RWPE1 (cell line): Measurements from ENCODE around the gene SLC35A1.
"Not testable (repeated sequence)": the region's sequence is repeated elsewhere in the genome, so short reads cannot be mapped to it uniquely, and the experiment has no call there.

Experiments used
- CTCF ChIA-PET: fragments of 350-600 bp; sonication (Branson Sonifier 250); formaldehyde crosslinking; extraction: SDS; loops from one replicate; lab custom pipeline; 2021; lab: Yijun Ruan, JAX
- POLR2A ChIA-PET: fragments of 400-600 bp; formaldehyde crosslinking; extraction: SDS; loops from one replicate; lab custom pipeline; 2020; ENCODE audit warnings: antibody characterized with exemption; ENCODE audit not compliant: low non-redundant PET; lab: Yijun Ruan, JAX
- DNase-seq: peaks from one replicate; pipeline ENCODE4 v3.0.0; 2012; ENCODE audit warnings: low spot score
- H3K27ac ChIP-seq: fragments of 450-650 bp; 2 replicates; pipeline ENCODE4 v1.5.1; 2017
- TF ChIP-seq, protein P1 (sequence below): fragments of 450-650 bp; conservative IDR thresholded peaks from 2 replicates; pipeline ENCODE4 v1.5.1; 2017; ENCODE audit warnings: low read depth, mild to moderate bottlenecking

The SLC35A1 gene

DNA sequence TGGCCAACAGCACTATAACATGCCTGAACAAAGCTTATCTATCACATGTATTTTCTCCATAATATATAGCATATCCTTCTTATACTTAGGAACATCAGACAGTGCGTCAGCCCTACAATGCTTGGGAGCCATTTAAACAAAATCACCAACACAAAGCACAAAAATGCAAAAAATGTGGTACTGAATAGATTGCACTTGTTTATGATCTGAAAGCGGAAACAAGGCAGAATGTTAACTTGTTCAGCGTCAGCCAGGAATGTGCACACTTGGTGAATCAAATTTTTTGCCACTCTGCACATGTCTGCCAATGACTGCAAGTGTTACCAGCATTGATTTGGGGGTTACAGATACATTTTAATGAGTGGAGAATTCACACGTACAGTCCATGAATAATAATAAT lies 14.8 kb downstream of the SLC35A1 start:
- ChIA-PET CTCF (no interaction called here), POLR2A (no interaction called here)

DNA sequence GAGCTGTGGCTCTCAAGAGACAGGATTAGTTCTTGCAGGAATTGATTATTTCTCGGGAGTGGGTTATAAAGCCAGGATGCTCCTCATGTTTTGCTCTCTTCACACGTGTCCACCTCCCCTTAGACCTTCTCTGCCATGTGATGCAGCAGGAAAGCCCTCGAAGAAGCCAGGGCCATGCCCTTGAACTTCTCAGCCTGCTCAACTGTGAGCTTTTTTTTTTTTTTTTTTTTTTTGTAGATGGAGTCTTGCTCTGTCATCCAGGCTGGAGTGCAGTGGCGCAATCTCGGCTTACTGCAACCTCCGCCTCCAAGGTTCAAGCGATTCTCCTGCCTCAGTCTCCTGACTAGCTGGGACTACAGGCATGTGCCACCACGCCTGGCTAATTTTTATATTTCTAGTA lies 16.6 kb downstream of the SLC35A1 start:
- POLR2A ChIA-PET, H3K27ac ChIP-seq, DNase-seq: not testable (repeated sequence)
- CTCF ChIA-PET: interaction anchor here (0.6 to 0.7 kb wide), 3 partner anchors 29 to 1429 kb away, joined by 3 to 4 read pairs (median 3); no protein-coding TSS in a partner anchor

More for the DNA sequence above, 14.8 kb downstream of the SLC35A1 start:
- TF ChIP-seq, protein P1, sequence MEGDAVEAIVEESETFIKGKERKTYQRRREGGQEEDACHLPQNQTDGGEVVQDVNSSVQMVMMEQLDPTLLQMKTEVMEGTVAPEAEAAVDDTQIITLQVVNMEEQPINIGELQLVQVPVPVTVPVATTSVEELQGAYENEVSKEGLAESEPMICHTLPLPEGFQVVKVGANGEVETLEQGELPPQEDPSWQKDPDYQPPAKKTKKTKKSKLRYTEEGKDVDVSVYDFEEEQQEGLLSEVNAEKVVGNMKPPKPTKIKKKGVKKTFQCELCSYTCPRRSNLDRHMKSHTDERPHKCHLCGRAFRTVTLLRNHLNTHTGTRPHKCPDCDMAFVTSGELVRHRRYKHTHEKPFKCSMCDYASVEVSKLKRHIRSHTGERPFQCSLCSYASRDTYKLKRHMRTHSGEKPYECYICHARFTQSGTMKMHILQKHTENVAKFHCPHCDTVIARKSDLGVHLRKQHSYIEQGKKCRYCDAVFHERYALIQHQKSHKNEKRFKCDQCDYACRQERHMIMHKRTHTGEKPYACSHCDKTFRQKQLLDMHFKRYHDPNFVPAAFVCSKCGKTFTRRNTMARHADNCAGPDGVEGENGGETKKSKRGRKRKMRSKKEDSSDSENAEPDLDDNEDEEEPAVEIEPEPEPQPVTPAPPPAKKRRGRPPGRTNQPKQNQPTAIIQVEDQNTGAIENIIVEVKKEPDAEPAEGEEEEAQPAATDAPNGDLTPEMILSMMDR: no peak
- H3K27ac ChIP-seq: no peak overlapping the region
- DNase-seq: no peak

DNA sequence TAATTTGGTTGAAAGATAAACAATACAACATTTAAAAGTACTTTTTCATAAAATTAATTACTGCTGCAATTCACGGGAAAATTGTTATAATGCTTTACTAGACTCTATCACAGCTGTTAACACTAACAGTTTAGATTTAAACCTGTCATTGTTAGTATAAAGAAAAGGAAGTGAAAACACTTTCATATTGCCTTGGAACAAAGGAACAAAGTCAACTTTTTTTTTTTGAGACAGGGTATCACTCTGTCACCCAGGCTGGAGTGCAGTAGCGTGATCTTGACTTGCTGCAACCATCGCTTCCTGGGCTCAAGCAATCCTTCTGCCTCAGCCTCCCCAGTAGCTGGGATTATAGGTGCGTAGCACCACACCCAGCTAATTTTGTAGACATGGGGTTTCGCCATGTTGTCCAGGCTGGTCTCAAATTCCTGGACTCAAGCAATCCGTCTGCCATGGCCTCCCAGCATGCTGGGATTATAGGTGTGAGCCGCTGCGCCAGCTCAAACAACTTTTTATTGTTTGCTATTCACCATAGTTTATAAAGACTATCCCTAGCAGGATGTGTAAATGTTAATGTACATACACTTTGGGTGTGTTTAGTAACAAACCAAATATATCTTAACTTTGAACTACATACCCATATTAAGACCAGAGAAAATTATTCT lies 22.1 kb downstream of the SLC35A1 start:
- ChIA-PET CTCF (no interaction called here), POLR2A (no interaction called here)
- no peak for DNase-seq
- no peak overlapping the region for H3K27ac ChIP-seq
- TF ChIP-seq, protein P1: no peak

DNA sequence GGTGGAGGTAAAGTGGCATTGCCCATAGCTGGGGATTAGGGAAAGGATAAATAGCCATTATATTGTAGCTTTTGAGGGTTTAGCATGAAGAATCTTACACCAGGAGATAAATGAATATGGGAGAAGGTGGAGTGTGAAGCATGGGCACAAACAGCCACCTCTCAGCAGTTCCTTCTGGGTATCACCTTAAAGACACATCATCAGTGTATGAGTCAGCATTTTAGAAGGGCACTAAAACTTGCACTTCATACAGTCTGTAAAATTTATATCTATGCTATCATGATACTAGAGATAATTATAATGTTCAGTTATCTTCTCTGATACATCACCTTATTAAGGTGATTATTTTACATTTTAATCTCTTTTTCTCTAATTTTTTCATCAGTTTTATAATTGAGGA lies 25.3 kb downstream of the SLC35A1 start:
- CTCF ChIA-PET: interaction anchor here (0.7 kb wide), 2 partner anchors 20 to 220 kb away, joined by 3 to 4 read pairs; no protein-coding TSS in a partner anchor
- POLR2A ChIA-PET: no interaction called here
- H3K27ac ChIP-seq: no peak overlapping the region
- no peak for DNase-seq
- TF ChIP-seq, protein P1: no peak

DNA sequence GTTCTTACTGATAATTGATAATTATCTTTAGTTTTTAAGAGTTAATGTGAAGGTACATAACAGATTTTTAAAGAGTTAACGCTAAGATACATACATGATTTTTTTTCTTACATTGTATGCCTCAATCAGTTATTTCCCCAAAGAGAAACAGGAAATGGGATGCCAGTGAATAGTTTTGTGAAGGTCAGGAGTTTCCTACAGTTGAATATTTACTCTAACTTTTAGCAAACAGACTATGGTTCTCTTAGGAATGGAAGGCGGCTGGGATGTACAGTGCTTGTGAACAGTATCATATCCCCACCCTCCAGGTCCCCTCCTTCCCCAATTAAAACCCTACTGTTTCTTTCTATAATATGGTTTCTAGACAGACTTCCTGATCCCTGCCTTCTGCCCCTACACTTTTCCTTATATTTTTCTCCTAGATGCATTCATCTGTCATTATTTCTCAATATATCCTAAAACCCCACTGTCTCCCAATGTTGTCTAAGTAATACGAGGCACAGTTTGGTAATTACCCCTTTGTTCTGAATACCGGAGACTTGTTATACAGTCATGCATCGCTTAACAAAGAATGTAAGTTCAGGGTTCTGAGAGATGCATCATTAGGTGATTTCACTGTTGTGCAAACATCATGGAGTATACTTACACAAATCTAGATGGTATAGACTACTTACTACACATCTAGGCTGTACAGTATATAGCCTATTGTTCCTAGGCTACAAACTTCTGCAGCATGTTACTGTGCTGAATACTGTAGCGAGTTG lies 29.2 kb downstream of the SLC35A1 start:
- no peak overlapping the region for H3K27ac ChIP-seq
- no peak for DNase-seq
- ChIA-PET CTCF (no interaction called here), POLR2A (no interaction called here)
- TF ChIP-seq, protein P1: no peak

DNA sequence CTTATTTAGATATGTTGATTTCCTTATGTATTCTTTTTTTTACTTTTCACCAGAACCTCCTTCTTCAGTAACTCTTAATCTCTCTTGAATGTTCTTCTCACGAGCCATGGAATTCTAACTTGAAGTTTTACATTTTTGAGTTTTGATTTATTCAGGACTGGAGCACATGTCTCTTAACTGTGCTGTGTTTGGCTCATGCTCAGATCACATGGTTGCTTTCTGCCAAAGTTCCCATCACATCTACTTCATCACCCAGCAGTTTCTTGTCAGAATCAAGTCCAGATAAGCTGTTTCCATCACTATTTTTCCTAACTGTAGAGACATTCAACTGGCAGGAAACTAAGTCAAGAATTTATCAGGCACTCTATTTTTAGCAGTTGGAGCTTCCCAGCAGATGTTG lies 31.7 kb downstream of the SLC35A1 start:
- TF ChIP-seq, protein P1: no peak
- no peak overlapping the region for H3K27ac ChIP-seq
- no peak for DNase-seq
- POLR2A ChIA-PET: no interaction called here
- CTCF ChIA-PET: no interaction called here

DNA sequence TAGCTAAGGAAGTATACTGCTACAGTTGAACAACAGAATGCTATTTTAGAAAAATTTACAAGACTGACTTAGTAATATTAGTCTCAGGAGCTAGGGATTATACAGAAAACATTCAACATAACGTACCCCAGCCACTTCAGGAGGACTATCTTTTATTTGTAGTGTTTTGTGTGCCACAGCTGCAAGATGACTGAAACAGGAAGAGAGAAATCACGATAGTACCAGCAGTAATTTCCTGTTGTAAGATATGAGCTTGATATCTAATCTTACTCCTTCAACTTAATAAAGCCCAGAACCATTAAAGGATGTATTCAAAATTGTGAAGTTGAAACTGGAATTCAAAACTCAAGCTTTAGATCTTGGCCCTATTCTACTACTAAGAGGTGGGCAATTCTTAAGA lies 42.1 kb downstream of the SLC35A1 start:
- ChIA-PET POLR2A (no interaction called here), CTCF (no interaction called here)
- no peak for DNase-seq
- no peak overlapping the region for H3K27ac ChIP-seq
- TF ChIP-seq, protein P1: no peak
